Measurements from ENCODE around the gene C6orf62. TPM values are rescaled to one million over a fixed set of nuclear protein-coding genes. Genes with fewer than 3 reads are reported as not detected.

The C6orf62 gene
- total and polyA plus RNA-seq, 2 of the 4 experiments (the other 2 are of a cell fraction) = 47.5 to 50.7 TPM

- no CpG with 5 or more reads among the region's 1 CpG for WGBS, 2 experiments (ENCODE audit: extremely low coverage in 2 of 2, insufficient read length in 1 of 2)
- Histone ChIP-seq H4K8ac (ENCODE audit: low read depth in 2 of 2, low read length in 2 of 2) (no peak overlapping the region), H2AK5ac (ENCODE audit: low read depth, low read length) (no peak overlapping the region), H2BK15ac (ENCODE audit: low read depth, low read length) (no peak overlapping the region), H3K27ac (ENCODE audit: insufficient read depth, low read length) (no peak overlapping the region), H3K4me1 (ENCODE audit: control insufficient read depth, insufficient read depth, low read length) (no peaks in the 10 kb centered on the region), H4K91ac (ENCODE audit: insufficient read depth, low read depth, low read length) (no peak overlapping the region), H3K9me1 (ENCODE audit: insufficient read depth, low read length) (no peaks in the 10 kb centered on the region), H3K9me3 (ENCODE audit: control insufficient read depth, insufficient read depth, low read length) (no peaks in the 10 kb centered on the region), H3K36me3 (ENCODE audit: control insufficient read depth, insufficient read depth, low read length) (peaks cover 2% of the 10 kb centered on the region; the same call in 1 of the 2 replicates), H3K4me3 (ENCODE audit: insufficient read depth, low read depth, low read length) (no peak overlapping the region), H2AFZ (replicated peaks; ENCODE audit: low read length, poor library complexity) (no peak overlapping the region), H3K23ac (ENCODE audit: low read depth, low read length) (no peak overlapping the region), H3K9ac (ENCODE audit: low read depth, low read length) (no peak overlapping the region), H3K14ac (replicated peaks; ENCODE audit: low read depth, low read length) (no peak overlapping the region), H4K20me1 (ENCODE audit: insufficient read depth, low read length) (no peaks in the 10 kb centered on the region), H3K56ac (ENCODE audit: extremely low read depth, insufficient read depth, low read length) (no peak overlapping the region), H3K4ac (ENCODE audit: low read depth, low read length) (no peak overlapping the region), H3K4me2 (ENCODE audit: low read depth, low read length) (no peak overlapping the region), H4K5ac (ENCODE audit: low read depth, low read length) (no peak overlapping the region), H3K27me3 (ENCODE audit: control insufficient read depth, insufficient read depth, low read length) (no peaks in the 10 kb centered on the region), H3K79me1 (ENCODE audit: low read depth in 1 of 2, low read length in 2 of 2) (no peaks in the 10 kb centered on the region), H2BK120ac (ENCODE audit: low read depth, low read length) (no peak overlapping the region), H2BK5ac (ENCODE audit: low read depth, low read length, poor library complexity, severe bottlenecking) (no peak overlapping the region), H2AK9ac (replicated peaks; ENCODE audit: low read depth, low read length, poor library complexity) (no peak overlapping the region), H3K18ac (ENCODE audit: low read depth, low read length) (no peak overlapping the region), H2BK20ac (ENCODE audit: low read depth, low read length) (no peak overlapping the region)
- dilution Hi-C loops (cut with HindIII; ENCODE audit: low sequenced_read_pairs, unreplicated experiment) = no loop called here
- DNase-seq (no peak), ATAC-seq (ENCODE audit: low read depth) (no peak)
- CTCF ChIA-PET = no interaction called here
- BruUV-seq (replicated peaks) = no TSS peak
- TF ChIP-seq NFE2L2 (IDR thresholded peaks at IDR 0.05; ENCODE audit: low read depth, low read length) = no peak
- no peak for TF ChIP-seq USF2 (IDR thresholded peaks at IDR 0.05; ENCODE audit: low read depth, low read length)
- no peak for TF ChIP-seq MAZ (IDR thresholded peaks at IDR 0.05; ENCODE audit: borderline replicate concordance, low read depth, low read length)
- no peak for TF ChIP-seq FOS (IDR thresholded peaks at IDR 0.05; ENCODE audit: low read depth, low read length)
- no peak for TF ChIP-seq CEBPB (IDR thresholded peaks at IDR 0.05; ENCODE audit: low read depth, low read length)
- TF ChIP-seq RAD21 (IDR thresholded peaks at IDR 0.05; ENCODE audit: low read length) = no peak
- TF ChIP-seq ELK1 (IDR thresholded peaks at IDR 0.05; ENCODE audit: borderline replicate concordance, low read depth, low read length) = no peak
- no peak for TF ChIP-seq RCOR1 (IDR thresholded peaks at IDR 0.05; ENCODE audit: insufficient replicate concordance, low read length)
- no peak for TF ChIP-seq SMC3 (IDR thresholded peaks at IDR 0.05; ENCODE audit: low read depth, low read length)
- TF ChIP-seq MXI1 (IDR thresholded peaks at IDR 0.05; ENCODE audit: borderline replicate concordance, low read depth, low read length) = no peak
- no peak for TF ChIP-seq RFX5 (IDR thresholded peaks at IDR 0.05; ENCODE audit: low read depth, low read length)
- POLR2A ChIA-PET (ENCODE audit: unreplicated experiment) = no interaction called here
- in situ Hi-C loops (cut with MboI; ENCODE audit: low sequenced_read_pairs) = loop anchor here (10.0 kb wide), 1 partner anchor 259 kb away; no protein-coding TSS in a partner anchor
- intact Hi-C loops (cut with micrococcal nuclease) = loop anchor here (2.0 to 10.0 kb wide), 2 partner anchors 169 to 409 kb away; no protein-coding TSS in a partner anchor
Observed at GRCh38 chr6:24694198-24694597, 24.8 kb downstream of the C6orf62 start.

Measured in IMR-90 (cell line).